HG03095 (cell line): ENCODE results near the gene AGAP1.

ENCODE experiments used
- ATAC-seq: cut with Tn5 transposase; IDR thresholded peaks from one replicate; pipeline ENCODE4 v1.9.1; 2021; ENCODE audit warnings: moderate library complexity; ENCODE audit not compliant: unreplicated experiment

Gene AGAP1

GRCh38 chr2:235896061-235896460, 402.2 kb downstream of the AGAP1 start:
- ATAC-seq: no peak

GRCh38 chr2:235897992-235898391, 404.1 kb downstream of the AGAP1 start:
- no peak for ATAC-seq

- no peak for ATAC-seq
Observed at GRCh38 chr2:235898766-235899165, 404.9 kb downstream of the AGAP1 start.

- no peak for ATAC-seq
Observed at GRCh38 chr2:235900631-235901030, 406.8 kb downstream of the AGAP1 start.

GRCh38 chr2:235901243-235901642, 407.4 kb downstream of the AGAP1 start:
- no peak for ATAC-seq

GRCh38 chr2:235903782-235904584, 410.1 kb downstream of the AGAP1 start:
- no peak for ATAC-seq

- ATAC-seq: no peak
Observed at GRCh38 chr2:235904585-235904931, 410.7 kb downstream of the AGAP1 start.

- peak; percentile 97 for ATAC-seq
Observed at GRCh38 chr2:235908826-235909225, 415.0 kb downstream of the AGAP1 start.

- no peak for ATAC-seq
Observed at GRCh38 chr2:235909358-235909757, 415.5 kb downstream of the AGAP1 start.

- no peak for ATAC-seq
Observed at GRCh38 chr2:235910067-235910466, 416.2 kb downstream of the AGAP1 start.

- ATAC-seq: no peak
Observed at GRCh38 chr2:235911125-235911524, 417.3 kb downstream of the AGAP1 start.

- no peak for ATAC-seq
Observed at GRCh38 chr2:235911633-235912233, 417.9 kb downstream of the AGAP1 start.

- ATAC-seq: no peak
Observed at GRCh38 chr2:235914756-235915155, 420.9 kb downstream of the AGAP1 start.

GRCh38 chr2:235917506-235917905, 423.7 kb downstream of the AGAP1 start:
- ATAC-seq: no peak

GRCh38 chr2:235918876-235919275, 425.0 kb downstream of the AGAP1 start:
- ATAC-seq: no peak

- no peak for ATAC-seq
Observed at GRCh38 chr2:235920216-235920865, 426.5 kb downstream of the AGAP1 start.

- no peak for ATAC-seq
Observed at GRCh38 chr2:235921508-235922191, 427.8 kb downstream of the AGAP1 start.

GRCh38 chr2:235922839-235923238, 429.0 kb downstream of the AGAP1 start:
- ATAC-seq: no peak

- ATAC-seq: no peak
Observed at GRCh38 chr2:235923859-235924674, 430.2 kb downstream of the AGAP1 start.

GRCh38 chr2:235924675-235925063, 430.8 kb downstream of the AGAP1 start:
- ATAC-seq: no peak
